GM23338 (cell line): ENCODE data around the gene JAKMIP2.

Experiments used
- ETS1 ChIP-seq: IDR thresholded peaks from 2 replicates; pipeline ENCODE4 v1.6.1; 2016; ENCODE audit warnings: antibody characterized with exemption
- POLR2AphosphoS5 ChIP-seq: IDR thresholded peaks from 2 replicates; pipeline ENCODE4 v1.6.1; 2016; ENCODE audit warnings: antibody characterized with exemption, low read depth

GRCh38 chr5:147800491-147800890 is 18.0 kb upstream of the JAKMIP2 start:
- TF ChIP-seq POLR2AphosphoS5 = no peak
- no peak for TF ChIP-seq ETS1
